K562 (cell line): ENCODE data around the gene SART3.

ENCODE experiments used
- CHD2 ChIP-seq: IDR thresholded peaks from 2 replicates; pipeline ENCODE4 v1.6.1; 2011; ENCODE audit warnings: low read depth, low read length
- FOS ChIP-seq: IDR thresholded peaks from 3 replicates; pipeline ENCODE4 v1.6.1; 2011; ENCODE audit not compliant: insufficient read length; ENCODE audit errors: extremely low read depth
- MAZ ChIP-seq, 2 experiments: fragments of 450-650 bp in 1 of 2; sonication (generic) in 1 of 2; formaldehyde crosslinking; IDR thresholded peaks in 1 of 2; conservative IDR thresholded peaks in 1 of 2; 2 replicates each; pipeline versions ENCODE4 v1.4.0 to v1.5.0; 2020; ENCODE audit warnings: mild to moderate bottlenecking in 1 of 2, missing genetic modification reagents in 1 of 2
- ZFX ChIP-seq: sonication (generic); formaldehyde crosslinking; IDR thresholded peaks from 2 replicates; pipeline ENCODE4 v1.8.0; 2022; ENCODE audit warnings: mild to moderate bottlenecking, missing genetic modification reagents, moderate library complexity
- TF ChIP-seq, protein P1 (sequence below): fragments of 450-650 bp; IDR thresholded peaks from 2 replicates; pipeline ENCODE4 v1.6.1; 2014; ENCODE audit warnings: low read depth, mild to moderate bottlenecking, moderate library complexity, borderline replicate concordance
- TF ChIP-seq, protein P2 (sequence below), 3 experiments: IDR thresholded peaks in 2 of 3; conservative IDR thresholded peaks in 1 of 3; 2 replicates each; pipeline ENCODE4 v1.5.1; 2011 to 2012; ENCODE audit warnings: low read length in 3 of 3, mild to moderate bottlenecking in 3 of 3, control low read depth in 2 of 3, improper control_type of control experiment in 1 of 3, inconsistent platforms in 1 of 3, low read depth in 1 of 3, mixed read lengths in 1 of 3, moderate library complexity in 1 of 3; ENCODE audit not compliant: insufficient read depth in 2 of 3

DNA sequence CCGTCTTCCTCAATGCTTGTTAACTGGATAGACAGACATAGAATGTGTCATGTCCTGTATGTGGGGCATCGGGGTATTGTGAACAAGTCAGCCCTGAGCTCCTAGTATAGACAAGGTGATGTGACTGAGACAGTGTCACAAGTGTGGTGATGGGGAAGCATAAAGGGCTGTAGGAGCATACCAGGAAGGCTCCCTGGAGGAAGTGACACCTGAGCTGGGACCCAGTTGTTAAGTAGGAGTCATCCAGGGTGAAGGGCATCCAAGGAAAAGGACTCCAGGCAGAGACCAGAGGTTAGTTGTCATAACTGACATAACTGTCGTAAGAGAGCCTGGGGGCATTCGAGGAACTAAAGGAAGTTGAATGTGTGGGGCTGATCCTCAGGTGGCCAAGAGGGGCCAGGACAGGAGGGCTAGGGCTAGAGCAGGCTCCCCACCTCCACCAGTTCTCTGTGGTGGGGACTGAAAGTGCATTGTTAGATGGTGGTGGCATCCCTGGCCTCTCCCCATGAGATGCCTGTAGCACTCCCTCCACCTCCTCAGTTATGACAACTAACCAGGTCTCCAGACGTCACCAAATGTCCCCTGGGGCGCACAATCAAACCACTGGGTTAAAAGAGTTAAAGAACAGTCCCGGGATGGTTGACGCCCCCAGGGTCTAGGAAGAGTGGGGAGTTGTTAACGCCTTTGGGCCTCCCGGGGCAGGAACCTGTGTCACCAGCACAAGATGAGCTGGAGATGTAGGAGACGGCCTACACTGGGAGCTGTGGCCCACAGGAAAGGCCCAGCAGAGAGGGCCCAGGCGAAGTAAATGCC, 43.5 kb downstream of the SART3 start:
- TF ChIP-seq CHD2 (no peak), ZFX (CRISPR knock-in tag) (no peak), FOS (no peak), MAZ (CRISPR knock-in tag; conservative IDR thresholded peaks at IDR 0.05 in 1 of 2, IDR thresholded peaks at IDR 0.05 in 1 of 2) (no peak)
- TF ChIP-seq, protein P1, sequence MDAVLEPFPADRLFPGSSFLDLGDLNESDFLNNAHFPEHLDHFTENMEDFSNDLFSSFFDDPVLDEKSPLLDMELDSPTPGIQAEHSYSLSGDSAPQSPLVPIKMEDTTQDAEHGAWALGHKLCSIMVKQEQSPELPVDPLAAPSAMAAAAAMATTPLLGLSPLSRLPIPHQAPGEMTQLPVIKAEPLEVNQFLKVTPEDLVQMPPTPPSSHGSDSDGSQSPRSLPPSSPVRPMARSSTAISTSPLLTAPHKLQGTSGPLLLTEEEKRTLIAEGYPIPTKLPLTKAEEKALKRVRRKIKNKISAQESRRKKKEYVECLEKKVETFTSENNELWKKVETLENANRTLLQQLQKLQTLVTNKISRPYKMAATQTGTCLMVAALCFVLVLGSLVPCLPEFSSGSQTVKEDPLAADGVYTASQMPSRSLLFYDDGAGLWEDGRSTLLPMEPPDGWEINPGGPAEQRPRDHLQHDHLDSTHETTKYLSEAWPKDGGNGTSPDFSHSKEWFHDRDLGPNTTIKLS, result no peak
- TF ChIP-seq, protein P2, sequence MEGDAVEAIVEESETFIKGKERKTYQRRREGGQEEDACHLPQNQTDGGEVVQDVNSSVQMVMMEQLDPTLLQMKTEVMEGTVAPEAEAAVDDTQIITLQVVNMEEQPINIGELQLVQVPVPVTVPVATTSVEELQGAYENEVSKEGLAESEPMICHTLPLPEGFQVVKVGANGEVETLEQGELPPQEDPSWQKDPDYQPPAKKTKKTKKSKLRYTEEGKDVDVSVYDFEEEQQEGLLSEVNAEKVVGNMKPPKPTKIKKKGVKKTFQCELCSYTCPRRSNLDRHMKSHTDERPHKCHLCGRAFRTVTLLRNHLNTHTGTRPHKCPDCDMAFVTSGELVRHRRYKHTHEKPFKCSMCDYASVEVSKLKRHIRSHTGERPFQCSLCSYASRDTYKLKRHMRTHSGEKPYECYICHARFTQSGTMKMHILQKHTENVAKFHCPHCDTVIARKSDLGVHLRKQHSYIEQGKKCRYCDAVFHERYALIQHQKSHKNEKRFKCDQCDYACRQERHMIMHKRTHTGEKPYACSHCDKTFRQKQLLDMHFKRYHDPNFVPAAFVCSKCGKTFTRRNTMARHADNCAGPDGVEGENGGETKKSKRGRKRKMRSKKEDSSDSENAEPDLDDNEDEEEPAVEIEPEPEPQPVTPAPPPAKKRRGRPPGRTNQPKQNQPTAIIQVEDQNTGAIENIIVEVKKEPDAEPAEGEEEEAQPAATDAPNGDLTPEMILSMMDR (IDR thresholded peaks at IDR 0.05 in 2 of 3, conservative IDR thresholded peaks at IDR 0.05 in 1 of 3; ENCODE audit: insufficient read depth in 2 of 3, low read depth in 1 of 3, low read length in 3 of 3), result no peak
